Caki2 (cell line): Measurements from ENCODE around the gene SDK1. TPM values are rescaled to one million over a fixed set of nuclear protein-coding genes. Genes with fewer than 3 reads are reported as not detected.
"Not testable (repeated sequence)": the region's sequence is repeated elsewhere in the genome, so short reads cannot be mapped to it uniquely, and the experiment has no call there.

Source experiments
- DNase-seq: peaks from one replicate; pipeline ENCODE4 v3.0.0-alpha.2; 2015; ENCODE audit warnings: low read depth
- in situ Hi-C: cut with HindIII; loops from 2 replicates; pipeline ENCODE4 v1.10.0; 2016; ENCODE audit warnings: low sequenced_read_pairs, low pct_unique_long_range_greater_than_20kb, mixed read lengths
- total RNA-seq: library from RNA; depleted of rRNA; stranded (reverse); fragments of >200 nt; shearing (Covaris generic); gene quantifications from 2 replicates; pipeline ENCODE4 v1.2.3, GENCODE V29; 2014; ENCODE audit warnings: low replicate concordance

Gene SDK1
- total RNA-seq, 1 experiment from 2014 or later, result 9.1 TPM

GRCh38 chr7:3710122-3710521 lies 409.1 kb downstream of the SDK1 start:
- in situ Hi-C loops, result no loop called here
- DNase-seq, result no peak

DNA sequence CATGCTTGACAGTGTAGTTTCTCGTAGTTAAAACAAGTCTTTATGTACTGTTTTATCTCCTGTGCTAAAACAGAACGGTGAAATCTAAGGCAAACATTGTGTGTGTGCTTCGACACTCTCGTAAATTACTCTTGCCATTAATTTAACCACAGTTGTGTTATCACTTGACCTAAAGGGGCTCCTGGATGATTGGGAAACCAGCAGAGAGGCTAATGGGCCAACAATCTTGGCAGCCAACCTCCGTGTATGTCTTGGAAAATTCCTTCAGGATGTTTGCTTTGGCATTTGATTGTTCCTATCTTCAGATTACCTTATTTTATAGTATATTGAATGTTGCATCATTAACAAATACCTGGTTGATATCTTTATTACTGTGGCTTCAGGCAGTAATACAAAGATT lies 409.5 kb downstream of the SDK1 start:
- DNase-seq, result no peak
- in situ Hi-C loops, result no loop called here

GRCh38 chr7:3712841-3713240 lies 411.8 kb downstream of the SDK1 start:
- in situ Hi-C loops, result no loop called here
- no peak for DNase-seq

DNA sequence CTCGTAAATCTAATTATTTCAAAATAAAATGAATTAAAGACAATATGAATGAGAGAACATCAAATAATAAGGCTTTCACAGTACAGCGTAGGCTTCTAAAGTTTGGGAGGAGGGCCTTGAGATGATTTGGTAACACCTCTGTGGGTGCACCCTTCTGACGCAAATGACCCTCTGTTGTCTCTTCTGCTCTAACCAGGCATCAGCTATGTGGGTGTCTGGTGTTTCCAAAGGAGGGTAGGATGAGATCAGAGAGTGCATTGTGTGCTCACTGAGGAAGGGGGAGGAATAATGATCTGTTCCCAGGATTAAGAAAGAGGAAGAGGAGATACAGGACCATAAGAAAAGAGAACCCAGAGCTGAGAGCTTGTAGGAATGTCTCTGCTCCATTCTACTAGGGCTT lies 420.4 kb downstream of the SDK1 start:
- in situ Hi-C loops, result no loop called here
- DNase-seq, result no peak

DNA sequence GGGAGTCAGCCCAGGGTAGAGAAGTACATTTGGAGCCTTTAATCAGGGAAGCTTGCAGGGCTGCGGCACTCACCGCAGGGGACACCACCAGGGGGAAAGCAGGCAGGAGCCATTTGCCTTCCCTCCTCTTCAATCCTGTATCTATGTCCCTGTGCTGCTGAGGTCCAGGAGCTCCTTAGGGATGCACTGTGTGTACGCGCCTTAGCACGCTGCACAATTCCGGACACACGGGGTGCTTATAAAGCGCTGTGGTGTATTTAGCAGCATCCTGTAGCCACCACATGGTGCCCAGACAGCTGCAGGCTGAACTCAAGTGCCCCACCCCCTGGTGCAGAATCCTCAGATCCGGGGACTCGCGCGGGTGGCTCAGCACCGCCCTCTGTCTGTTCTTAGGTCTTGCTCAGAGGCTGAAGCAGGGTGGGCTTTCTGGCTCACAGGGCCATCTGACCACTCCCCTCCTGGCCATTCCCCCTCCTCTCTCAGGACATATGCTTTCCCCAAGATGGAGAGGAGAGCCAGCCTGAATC lies 421.4 kb downstream of the SDK1 start:
- in situ Hi-C loops, result no loop called here
- DNase-seq, result no peak

DNA sequence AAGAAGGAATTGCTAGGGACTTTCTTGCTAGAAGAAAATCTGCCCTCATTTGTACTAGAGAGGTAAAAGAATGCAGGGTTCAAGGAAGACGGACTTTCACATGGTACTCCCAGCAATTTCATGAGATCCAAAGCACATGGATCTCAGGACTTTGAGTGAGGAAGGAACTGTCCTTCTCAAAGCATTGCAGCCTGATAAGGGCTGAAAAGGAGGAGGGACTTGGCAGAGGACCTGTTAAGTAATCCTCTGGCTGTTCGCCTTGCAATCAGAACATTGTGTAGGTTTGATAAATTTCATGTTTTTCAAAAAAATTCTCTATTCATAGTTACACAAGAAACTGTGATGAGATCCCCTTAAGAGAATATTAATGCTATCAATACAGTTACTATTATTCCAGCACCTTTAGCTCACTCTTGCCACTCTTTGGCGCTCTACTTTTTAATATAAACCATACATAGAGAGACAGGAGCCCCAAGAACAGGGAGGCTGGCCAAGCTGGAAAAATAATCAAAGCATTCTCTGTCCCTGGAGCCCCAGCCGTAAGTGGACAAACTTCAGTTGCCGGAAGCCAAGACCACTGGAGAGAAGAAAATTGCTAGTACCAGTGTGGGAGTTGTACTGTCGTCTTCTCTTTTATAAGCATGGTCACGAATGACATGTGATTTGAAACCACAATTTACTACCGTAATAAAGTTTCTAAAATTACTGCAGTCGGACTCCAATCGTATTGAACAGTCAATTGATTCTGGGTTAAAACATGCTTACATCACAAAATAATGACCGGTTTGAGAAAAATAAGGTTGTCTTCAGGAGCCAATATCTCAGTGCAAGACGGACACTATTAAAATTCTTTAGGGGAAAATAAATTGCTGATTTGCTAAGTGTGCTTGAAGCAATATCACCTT lies 424.4 kb downstream of the SDK1 start:
- no peak for DNase-seq
- in situ Hi-C loops, result no loop called here

- no peak for DNase-seq
Observed at GRCh38 chr7:3730276-3730675, 429.2 kb downstream of the SDK1 start.

DNA sequence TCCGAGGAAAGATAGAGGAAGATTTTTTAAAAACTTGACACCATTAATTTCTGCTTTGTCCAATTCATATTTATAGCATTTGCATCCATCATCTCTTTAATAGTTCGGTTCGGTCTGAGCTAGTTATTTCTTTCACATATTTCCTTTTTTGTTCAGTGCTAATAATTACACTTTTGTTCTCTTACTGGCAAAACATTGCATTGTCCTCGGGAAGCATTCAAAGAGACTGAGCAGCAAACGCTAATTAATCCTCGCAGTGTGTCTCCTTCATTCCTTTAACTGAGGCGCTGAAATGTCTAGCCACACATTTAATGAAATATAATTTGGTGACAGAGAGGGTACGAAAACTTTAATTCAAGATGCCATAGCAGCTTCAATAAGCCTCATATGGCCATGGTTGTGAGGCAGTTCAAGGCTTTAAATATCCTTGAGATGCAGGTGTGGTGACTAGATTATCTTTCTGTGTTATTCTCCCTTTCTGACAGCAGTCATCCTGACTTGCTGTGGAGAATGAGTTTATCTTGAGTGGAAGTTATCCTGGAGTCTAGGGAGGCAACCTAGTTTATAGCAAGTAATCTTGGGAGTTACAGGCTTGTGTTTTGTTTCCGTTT lies 431.4 kb downstream of the SDK1 start:
- no peak for DNase-seq
- in situ Hi-C loops, result no loop called here

More at GRCh38 chr7:3730276-3730675, 429.2 kb downstream of the SDK1 start:
- in situ Hi-C loops, result no loop called here

DNA sequence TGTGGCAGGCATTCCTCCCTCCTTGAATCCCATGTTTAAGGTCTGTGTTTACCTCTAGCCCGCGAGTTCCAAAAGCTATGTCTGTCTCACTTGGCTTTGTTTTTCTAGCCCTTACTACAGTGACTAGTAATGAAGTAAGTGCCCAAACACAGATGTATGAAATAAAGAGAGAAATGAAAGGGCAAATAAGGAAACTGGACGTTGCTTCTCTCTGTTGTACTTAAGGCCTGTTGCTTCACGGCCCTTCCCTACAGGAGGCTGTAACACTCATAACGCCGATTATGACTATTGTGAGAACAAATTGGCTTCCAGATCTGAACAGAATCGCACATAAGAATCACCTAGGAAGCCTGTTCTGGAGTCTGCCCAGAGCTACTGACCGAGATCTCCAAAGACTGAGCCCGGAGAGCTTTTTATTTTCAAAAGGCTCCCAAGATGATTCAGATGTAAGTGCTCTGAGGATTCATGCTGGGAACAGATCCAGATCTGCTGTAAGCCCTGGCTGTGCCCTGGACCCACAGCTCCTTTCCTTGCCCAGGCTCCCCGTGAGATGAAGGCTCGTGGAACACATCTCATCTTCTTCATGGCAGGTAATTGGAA lies 432.6 kb downstream of the SDK1 start:
- DNase-seq, result no peak
- in situ Hi-C loops, result no loop called here

GRCh38 chr7:3738964-3739363 lies 437.9 kb downstream of the SDK1 start:
- in situ Hi-C loops, result no loop called here
- no peak for DNase-seq

- no peak for DNase-seq
- in situ Hi-C loops, result no loop called here
Observed at GRCh38 chr7:3739983-3740382, 438.9 kb downstream of the SDK1 start.

- in situ Hi-C loops, result no loop called here
- no peak for DNase-seq
Observed at GRCh38 chr7:3747467-3747866, 446.4 kb downstream of the SDK1 start.

DNA sequence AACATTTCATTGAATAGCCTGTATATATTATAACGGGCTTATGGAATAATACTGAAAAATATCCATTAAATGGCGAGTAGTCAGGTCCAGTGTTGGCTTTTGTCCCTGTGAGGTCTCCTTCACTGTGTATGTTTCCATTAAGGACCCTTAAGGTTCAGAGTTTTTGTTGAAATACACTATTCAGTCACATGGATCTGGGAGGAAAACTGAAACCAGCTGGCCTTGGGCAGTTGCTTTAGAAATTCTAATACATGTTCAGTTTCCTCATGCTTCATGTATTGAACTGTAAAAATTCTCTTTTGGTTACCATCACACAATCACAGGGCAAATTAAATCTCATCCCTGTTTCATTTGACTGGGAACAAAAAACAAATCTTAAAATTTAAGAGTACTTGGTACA lies 447.3 kb downstream of the SDK1 start:
- in situ Hi-C loops, result no loop called here
- no peak for DNase-seq

- in situ Hi-C loops, result no loop called here
- DNase-seq, result no peak
Observed at GRCh38 chr7:3753868-3754267, 452.8 kb downstream of the SDK1 start.

DNA sequence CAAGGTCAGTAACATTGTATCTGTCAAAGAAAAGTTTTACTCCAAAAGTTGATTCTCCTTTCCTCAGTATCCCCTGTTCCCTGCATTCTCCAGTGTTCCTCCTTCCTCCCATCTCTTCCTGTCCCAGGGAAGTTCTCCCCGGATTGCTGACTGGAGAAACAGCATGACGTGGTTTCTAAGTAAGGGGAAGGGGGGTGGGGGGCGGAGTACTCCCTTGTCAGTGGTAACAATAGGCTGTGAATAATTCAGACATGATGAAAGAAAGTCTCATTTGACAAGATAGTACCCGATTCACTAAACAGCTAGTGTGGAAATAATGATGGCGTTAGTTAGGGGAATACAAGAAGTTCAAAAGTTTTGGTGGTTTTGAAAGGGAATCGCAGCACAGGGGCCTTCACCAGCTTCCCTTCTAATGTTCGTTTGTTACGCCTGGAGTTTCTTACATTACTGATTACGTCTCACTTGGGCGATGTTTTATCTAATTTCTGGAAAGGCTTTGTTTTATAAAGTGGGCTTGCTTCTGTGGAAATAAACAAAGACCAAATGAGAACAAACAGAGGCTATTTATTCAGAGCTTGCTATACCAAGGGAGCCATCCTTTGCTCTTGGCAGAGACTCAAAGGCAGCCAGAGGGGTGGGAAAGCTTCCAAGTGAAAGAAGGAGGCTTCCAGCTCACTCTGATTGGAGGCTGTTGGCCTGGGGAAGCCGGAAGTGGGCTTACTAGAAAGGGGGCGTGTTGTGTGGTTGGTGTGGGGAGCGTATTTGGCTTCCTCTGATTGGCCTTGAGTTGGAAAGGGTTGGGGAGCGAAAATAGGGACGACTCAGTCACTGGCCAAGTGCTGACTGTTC lies 453.7 kb downstream of the SDK1 start:
- DNase-seq, result no peak
- in situ Hi-C loops, result no loop called here

GRCh38 chr7:3755778-3756453 lies 454.9 kb downstream of the SDK1 start:
- in situ Hi-C loops, result not testable (repeated sequence)

DNA sequence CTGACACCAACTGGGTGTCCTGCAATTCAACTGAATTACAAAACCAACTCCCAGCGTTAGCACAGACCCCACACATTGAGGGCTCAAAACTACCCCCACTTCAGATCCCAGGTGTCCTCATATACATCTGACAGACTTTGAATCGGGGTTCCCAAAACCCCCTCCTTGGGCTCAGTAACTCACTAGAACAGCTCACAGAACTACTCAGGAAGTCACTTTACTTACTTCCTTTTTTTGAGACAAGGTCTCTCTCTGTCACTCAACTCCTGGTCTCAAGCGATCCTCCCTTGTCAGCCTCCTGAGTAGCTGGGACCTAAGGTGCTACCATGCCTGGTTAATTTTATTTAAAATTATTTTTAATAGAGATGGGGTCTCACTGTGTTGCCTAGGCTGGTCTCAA lies 456.0 kb downstream of the SDK1 start:
- in situ Hi-C loops, result no loop called here

More at GRCh38 chr7:3755778-3756453, 454.9 kb downstream of the SDK1 start:
- not testable (repeated sequence) for DNase-seq

DNA sequence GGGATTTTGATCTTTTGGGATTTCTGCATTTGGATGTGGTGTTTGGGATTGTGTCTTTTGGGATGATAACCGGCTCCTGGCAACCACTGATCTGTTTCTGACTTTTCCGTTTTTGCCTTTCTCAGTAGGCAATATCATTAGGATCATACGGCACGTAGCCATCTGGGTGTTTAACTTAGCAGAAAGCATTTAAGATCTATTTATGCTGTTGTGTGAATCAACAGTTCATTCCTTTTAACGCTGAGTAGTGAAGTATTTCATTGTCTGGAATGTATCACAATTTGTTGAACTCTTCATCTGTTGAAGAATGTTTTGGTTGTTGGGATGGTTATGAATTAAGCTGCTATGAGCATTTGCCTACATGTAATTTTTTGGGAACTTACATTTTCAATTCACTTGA lies 459.6 kb downstream of the SDK1 start:
- in situ Hi-C loops, result no loop called here
- peak; percentile 9 for DNase-seq

More for the DNA sequence above, 456.0 kb downstream of the SDK1 start:
- DNase-seq, result no peak
